ENCODE results near the gene ESPL1.

Gene ESPL1

GRCh38 chr12:53231671-53231920 is 36.5 kb upstream of the ESPL1 start:
- no peak for DNase-seq (ENCODE audit: low spot score)

DNA sequence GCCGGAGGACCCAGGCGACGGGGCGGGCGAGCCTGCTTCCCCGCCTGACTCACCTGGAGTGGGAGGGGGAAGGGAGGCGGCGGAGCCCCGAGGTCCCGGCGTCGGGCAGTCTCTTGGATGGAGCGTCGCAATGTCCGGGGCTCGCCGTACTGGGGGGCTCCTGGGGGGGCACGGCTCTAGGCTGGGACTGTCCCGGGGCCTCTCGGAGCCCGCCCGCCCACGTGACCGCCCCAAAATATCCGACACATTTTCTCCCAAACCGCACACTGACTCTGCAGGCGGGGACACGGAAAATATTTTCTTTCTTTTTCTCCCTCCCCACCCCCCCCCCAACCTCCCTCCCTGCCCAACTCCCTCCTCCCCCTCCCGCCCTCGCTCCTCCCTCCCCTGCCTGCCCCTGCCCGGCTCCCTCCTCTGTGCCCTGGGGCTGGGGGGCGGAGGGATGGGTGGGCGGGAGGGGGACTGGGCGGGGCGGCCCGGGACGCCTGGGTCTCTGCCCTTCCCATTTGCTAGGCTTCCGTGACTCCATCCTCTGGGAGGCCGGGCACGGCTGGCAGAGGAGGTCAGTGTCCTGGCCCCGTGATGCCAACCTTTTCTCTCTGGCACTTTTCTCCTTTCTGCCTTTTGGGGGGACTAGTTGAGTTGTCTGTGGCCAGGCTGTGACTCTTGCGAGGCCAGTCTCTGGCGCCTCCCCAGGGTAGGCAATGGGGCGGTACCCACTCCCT is 36.0 kb upstream of the ESPL1 start, which contains the start of gene RARG:
TSS of gene RARG (minus strand) at position 289 of the 725 bp plus-strand sequence. CDS start 4,664 bp downstream, outside the sequence.
- peak; percentile 92 for DNase-seq (ENCODE audit: low spot score)

GRCh38 chr12:53232646-53233461 is 35.2 kb upstream of the ESPL1 start:
- peak; percentile 68 for DNase-seq (ENCODE audit: low spot score)

DNA sequence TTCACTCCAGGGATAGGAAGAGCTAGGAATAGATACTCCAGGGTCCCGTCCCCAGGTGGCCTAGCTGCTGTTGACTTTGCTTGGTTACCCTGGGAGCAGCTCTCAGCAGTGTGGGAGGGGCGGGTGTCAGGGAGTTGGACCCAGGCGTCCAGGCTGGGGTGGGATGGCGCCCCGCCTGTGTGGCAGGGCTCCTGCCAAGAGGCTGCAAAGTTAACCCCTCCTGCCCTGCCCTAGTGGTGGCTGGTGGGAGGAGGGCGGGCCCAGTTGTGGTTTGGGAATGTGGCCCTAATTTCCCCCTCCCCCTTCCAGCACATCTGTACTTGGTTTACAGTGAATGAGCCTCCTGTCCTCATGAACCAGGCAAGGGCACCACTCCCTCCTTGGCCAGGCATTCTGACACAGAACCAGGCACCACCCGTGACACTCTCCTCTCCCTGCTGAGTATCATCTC is 34.4 kb upstream of the ESPL1 start:
- DNase-seq (ENCODE audit: low spot score), result no peak

- no peak for DNase-seq (ENCODE audit: low spot score)
Measured at GRCh38 chr12:53234271-53234914, 33.7 kb upstream of the ESPL1 start.

- no peak for DNase-seq (ENCODE audit: low spot score)
Measured at GRCh38 chr12:53235164-53235563, 32.9 kb upstream of the ESPL1 start.

- DNase-seq (ENCODE audit: low spot score), result no peak
Measured at GRCh38 chr12:53235742-53236442, 32.2 kb upstream of the ESPL1 start.

DNA sequence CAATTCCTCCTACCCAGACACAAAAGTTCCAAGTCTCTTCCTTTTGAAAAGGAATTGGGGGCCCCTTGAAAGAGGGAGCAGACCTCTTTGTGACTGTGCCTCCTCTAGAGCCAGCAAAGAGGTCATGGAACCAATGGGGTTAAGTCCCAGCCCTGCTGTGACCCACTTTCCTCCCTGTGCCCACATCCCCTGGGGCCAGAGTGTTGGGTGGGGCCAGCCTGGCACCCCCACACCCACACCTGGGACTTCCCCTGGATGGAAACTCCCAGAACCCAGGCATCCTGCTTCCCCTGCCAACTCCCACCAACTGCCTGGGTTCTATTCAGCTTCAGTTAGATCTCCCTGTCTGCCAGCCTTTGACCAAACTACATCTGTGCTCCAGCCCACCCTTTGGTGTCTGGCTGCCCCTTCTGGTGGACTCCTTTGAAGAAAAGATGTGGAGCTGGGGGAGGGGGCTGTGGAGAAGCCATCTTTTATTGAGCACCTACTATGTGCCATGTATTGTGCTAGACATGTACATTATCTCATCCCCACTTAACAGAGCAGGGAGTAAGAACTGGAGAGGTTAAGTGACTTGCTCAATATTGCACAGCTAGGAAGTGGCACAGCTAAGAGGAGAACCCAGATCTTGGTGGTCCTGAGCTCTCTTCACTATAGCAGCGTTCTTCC is 31.5 kb upstream of the ESPL1 start:
- DNase-seq (ENCODE audit: low spot score), result no peak

DNA sequence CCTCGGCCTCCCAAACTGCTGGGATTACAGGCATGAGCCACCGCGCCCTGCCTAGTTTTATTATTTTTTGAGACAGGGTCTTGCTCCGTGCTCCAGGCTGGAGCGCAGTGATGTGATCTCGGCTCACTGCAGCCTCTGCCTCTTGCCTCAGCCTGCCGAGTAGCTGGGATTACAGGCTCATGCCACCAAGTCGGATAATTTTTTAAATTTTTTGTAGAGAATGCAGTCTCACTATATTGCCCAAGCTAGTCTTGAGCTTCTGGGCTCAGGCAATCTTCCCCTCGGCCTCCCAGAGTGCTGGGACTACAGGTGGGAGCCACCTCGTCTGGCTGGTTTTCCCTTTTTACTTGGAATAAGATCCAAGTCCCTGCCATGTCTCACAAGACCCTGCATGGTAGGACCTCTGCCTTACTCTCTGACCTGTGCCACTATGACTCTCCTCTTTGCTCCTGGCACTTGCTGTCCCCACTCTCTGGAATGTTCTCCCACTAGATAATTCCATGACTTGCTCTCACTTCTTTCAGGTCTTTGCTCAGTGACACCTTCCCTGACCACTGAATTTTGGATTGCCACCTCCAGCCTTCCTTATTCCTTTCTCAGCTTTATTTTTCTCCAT is 28.3 kb upstream of the ESPL1 start:
- no peak for DNase-seq (ENCODE audit: low spot score)

- no peak for DNase-seq (ENCODE audit: low spot score)
Measured at GRCh38 chr12:53241623-53242412, 26.3 kb upstream of the ESPL1 start.

DNA sequence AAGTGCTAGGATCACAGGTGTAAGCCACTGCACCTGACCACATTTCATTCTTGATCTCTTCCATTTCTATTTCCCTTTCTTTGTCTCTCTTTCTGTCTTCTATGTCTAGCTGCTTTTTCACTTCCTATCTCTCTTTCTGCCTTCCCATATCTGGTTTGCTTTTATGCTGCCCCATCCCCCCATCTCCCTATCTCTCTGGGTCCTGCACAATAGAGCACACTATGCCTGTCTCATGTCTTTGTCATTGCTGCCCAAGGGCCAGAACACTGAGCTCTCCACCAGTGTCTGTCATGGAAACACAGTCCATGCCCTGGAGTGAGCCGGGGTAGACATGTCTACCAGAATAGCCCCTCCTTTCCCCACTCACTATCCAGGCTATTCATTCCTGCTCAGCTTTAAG is 23.8 kb upstream of the ESPL1 start:
- DNase-seq (ENCODE audit: low spot score), result no peak

DNA sequence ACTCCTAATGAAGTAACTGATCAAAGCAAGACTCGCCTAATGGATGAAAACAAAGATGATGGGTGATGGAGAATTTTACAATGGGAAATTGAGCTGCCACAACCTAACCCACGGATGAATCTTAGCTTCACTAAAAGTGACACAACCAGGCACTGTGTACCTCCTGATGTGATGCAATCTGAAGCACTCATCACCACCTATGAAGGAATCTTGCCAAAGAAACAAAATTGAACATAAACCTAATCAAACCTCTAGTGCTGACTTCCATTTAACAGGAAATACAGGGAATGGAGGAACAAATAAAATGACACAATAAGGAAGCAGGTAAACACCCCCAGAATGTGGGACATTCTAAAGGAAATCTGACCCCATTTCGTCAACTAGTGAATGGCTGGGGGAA is 22.8 kb upstream of the ESPL1 start:
- no peak for DNase-seq (ENCODE audit: low spot score)

GRCh38 chr12:53251477-53252348 is 16.4 kb upstream of the ESPL1 start:
- peak; percentile 93 for DNase-seq (ENCODE audit: low spot score)

DNA sequence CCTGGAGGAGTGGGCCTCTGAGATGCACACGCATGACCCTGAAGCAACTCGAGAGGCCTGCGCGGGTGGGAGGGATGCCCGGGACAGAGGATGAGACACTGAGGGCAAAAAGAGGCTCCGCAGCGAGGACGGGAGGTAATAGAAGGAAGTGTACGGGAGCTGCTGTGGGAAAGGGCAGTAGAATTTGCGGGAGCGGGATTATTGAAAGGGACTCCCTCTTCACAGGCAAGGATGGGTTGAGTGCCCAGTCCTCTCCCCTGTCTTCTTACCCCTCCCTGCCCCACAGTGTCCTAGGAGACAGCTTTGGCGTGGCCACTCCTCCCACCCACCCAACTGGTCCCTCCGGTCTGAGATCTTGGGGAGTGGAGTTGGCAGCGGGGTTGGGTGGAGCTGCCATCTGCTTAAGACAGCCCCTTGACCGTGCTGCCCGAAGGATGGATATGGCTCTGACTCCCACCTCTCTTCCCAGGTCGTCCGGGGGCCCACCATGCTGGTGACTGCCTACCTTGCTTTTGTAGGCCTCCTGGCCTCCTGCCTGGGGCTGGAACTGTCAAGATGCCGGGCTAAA is 15.7 kb upstream of the ESPL1 start:
- DNase-seq (ENCODE audit: low spot score), result peak; percentile 35

- no peak for DNase-seq (ENCODE audit: low spot score)
Measured at GRCh38 chr12:53253298-53253697, 14.8 kb upstream of the ESPL1 start.

GRCh38 chr12:53254816-53255545 is 13.1 kb upstream of the ESPL1 start:
- no peak for DNase-seq (ENCODE audit: low spot score)

DNA sequence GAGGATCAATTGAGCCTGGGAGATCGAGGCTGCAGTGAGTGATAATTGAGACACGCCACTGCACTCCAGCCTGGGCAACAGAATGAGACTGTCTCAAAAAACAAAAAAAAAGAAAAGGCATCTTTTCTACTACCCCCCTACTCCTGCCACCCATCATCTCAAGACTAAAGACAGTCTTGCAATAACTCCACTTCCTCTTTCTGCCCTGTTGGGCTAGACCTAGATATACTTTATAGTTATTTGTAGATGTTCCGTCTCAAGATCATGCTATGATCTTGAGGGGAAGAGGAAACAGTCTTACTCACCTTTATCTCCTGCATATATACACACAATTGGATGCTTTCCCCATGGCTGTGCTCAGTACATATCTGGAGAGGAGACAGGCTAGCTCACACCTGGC is 12.1 kb upstream of the ESPL1 start:
- DNase-seq (ENCODE audit: low spot score), result no peak

Measured in AG08395 (cell line).